GM21447 (cell line): ENCODE data around the gene SCAF11.
A peak's percentile ranks its signal among the peaks of the same experiment; 100 is the strongest.
"Not testable (repeated sequence)": the region's sequence is repeated elsewhere in the genome, so short reads cannot be mapped to it uniquely, and the experiment has no call there.

ENCODE experiments used
- ATAC-seq: cut with Tn5 transposase; IDR thresholded peaks from one replicate; pipeline ENCODE4 v1.9.1; 2021; ENCODE audit not compliant: unreplicated experiment

Gene SCAF11

GRCh38 chr12:45990468-45991283 is at the start of gene SCAF11:
Gene SCAF11, minus strand, starts transcription at chr12:45990574. Its CDS starts 26,407 bp downstream, at chr12:45964167.
- ATAC-seq: peak; percentile 57

GRCh38 chr12:46037066-46037465 is 46.7 kb upstream of the SCAF11 start:
- not testable (repeated sequence) for ATAC-seq

- ATAC-seq: no peak
Measured at GRCh38 chr12:46027172-46027571, 36.8 kb upstream of the SCAF11 start.

GRCh38 chr12:46024099-46024498 is 33.7 kb upstream of the SCAF11 start:
- ATAC-seq: no peak

- no peak for ATAC-seq
Measured at GRCh38 chr12:46020768-46021167, 30.4 kb upstream of the SCAF11 start.

- ATAC-seq: not testable (repeated sequence)
Measured at GRCh38 chr12:46018712-46019111, 28.3 kb upstream of the SCAF11 start.

GRCh38 chr12:46017866-46018375 is 27.5 kb upstream of the SCAF11 start:
- not testable (repeated sequence) for ATAC-seq

GRCh38 chr12:46005823-46006222 is 15.4 kb upstream of the SCAF11 start:
- ATAC-seq: no peak

- no peak for ATAC-seq
Measured at GRCh38 chr12:46005151-46005797, 14.9 kb upstream of the SCAF11 start.

GRCh38 chr12:46004715-46005114 is 14.3 kb upstream of the SCAF11 start:
- ATAC-seq: no peak

- not testable (repeated sequence) for ATAC-seq
Measured at GRCh38 chr12:46000076-46000475, 9.7 kb upstream of the SCAF11 start.

- no peak for ATAC-seq
Measured at GRCh38 chr12:45994736-45995135, 4.4 kb upstream of the SCAF11 start.

GRCh38 chr12:45991284-45992249 is 1.2 kb upstream of the SCAF11 start:
- peak; percentile 30 for ATAC-seq

GRCh38 chr12:45989721-45990467 is 480 bp downstream of the SCAF11 start:
- ATAC-seq: peak; percentile 17

GRCh38 chr12:45989287-45989686 is 1.1 kb downstream of the SCAF11 start:
- no peak for ATAC-seq

- ATAC-seq: no peak
Measured at GRCh38 chr12:45988264-45988663, 2.1 kb downstream of the SCAF11 start.

- ATAC-seq: no peak
Measured at GRCh38 chr12:45987340-45987727, 3.0 kb downstream of the SCAF11 start.

GRCh38 chr12:45986641-45987339 is 3.6 kb downstream of the SCAF11 start:
- no peak for ATAC-seq

GRCh38 chr12:45981075-45981837 is 9.1 kb downstream of the SCAF11 start:
- no peak for ATAC-seq
